ENCODE results near the gene COL25A1. TPM values are rescaled to one million over a fixed set of nuclear protein-coding genes. Genes with fewer than 3 reads are reported as not detected.

The COL25A1 gene
- total and polyA plus RNA-seq, 2 experiments from 2014 or later = 0.28 to 1.9 TPM

DNA sequence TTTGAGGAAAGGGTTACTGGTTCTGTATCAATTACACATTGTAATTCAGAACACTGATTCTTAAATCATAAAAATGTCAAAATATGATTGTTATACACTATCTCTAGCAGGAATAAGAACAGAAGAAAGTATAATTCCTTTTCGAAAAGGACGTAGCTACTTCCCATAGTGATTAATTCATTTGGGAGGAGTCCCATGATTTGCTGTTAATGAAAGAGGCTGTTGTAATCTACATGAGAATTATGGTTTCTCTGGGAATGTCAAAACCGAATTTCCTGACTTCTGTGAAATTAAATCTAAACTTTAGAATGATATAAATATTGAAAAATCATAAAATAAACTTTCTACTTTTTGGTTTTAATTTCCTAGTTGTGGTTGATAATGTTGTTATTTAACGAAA, 348.5 kb downstream of the COL25A1 start:
- Histone ChIP-seq H2AFZ (no peak overlapping the region), H4K20me1 (ENCODE audit: insufficient read depth, poor library complexity, severe bottlenecking) (no peaks in the 10 kb centered on the region), H3K4me3 (no peak overlapping the region), H3K27me3 (no peaks in the 10 kb centered on the region), H3K36me3 (replicated peaks; ENCODE audit: insufficient read depth, low read depth) (no peaks in the 10 kb centered on the region), H3K4me1 (ENCODE audit: insufficient read depth) (no peaks in the 10 kb centered on the region), H3K9me2 (replicated peaks; ENCODE audit: insufficient read depth) (no peaks in the 10 kb centered on the region), H3K27ac (no peak overlapping the region), H3K79me2 (no peaks in the 10 kb centered on the region), H3K4me2 (no peak overlapping the region), H3K9me3 (ENCODE audit: low read depth) (no peaks in the 10 kb centered on the region)
- no peak for DNase-seq (ENCODE audit: low spot score)
- TF ChIP-seq EZH2 (IDR thresholded peaks at IDR 0.05; ENCODE audit: borderline replicate concordance) (no peak), EZH2phosphoT487 (IDR thresholded peaks at IDR 0.05; ENCODE audit: low read depth, severe bottlenecking, unreplicated experiment) (no peak), CTCF (IDR thresholded peaks at IDR 0.05; ENCODE audit: poor library complexity) (no peak)
- WGBS (ENCODE audit: low lambda C conversion rate, missing lambda C conversion rate) = 86% methylated on average over 4 of the region's 4 CpGs

- Histone ChIP-seq H3K4me2 (no peak overlapping the region), H3K36me3 (replicated peaks; ENCODE audit: insufficient read depth, low read depth) (no peaks in the 10 kb centered on the region), H3K9me2 (replicated peaks; ENCODE audit: insufficient read depth) (no peaks in the 10 kb centered on the region), H3K9me3 (ENCODE audit: low read depth) (no peaks in the 10 kb centered on the region), H3K4me1 (ENCODE audit: insufficient read depth) (no peaks in the 10 kb centered on the region), H3K27me3 (no peaks in the 10 kb centered on the region), H3K27ac (no peak overlapping the region), H4K20me1 (ENCODE audit: insufficient read depth, poor library complexity, severe bottlenecking) (no peaks in the 10 kb centered on the region), H3K4me3 (no peak overlapping the region), H3K79me2 (no peaks in the 10 kb centered on the region), H2AFZ (no peak overlapping the region)
- no peak for TF ChIP-seq EZH2 (IDR thresholded peaks at IDR 0.05; ENCODE audit: borderline replicate concordance)
- TF ChIP-seq CTCF (IDR thresholded peaks at IDR 0.05; ENCODE audit: poor library complexity) = no peak
- no peak for TF ChIP-seq EZH2phosphoT487 (IDR thresholded peaks at IDR 0.05; ENCODE audit: low read depth, severe bottlenecking, unreplicated experiment)
- DNase-seq (ENCODE audit: low spot score) = no peak
- 93% methylated on average over 6 of the region's 6 CpGs for WGBS (ENCODE audit: low lambda C conversion rate, missing lambda C conversion rate)
Measured at GRCh38 chr4:108950158-108950915, 352.1 kb downstream of the COL25A1 start.

GRCh38 chr4:108947526-108947925, 354.9 kb downstream of the COL25A1 start:
- H3K27ac ChIP-seq = no peak overlapping the region
- no peaks in the 10 kb centered on the region for H3K9me2 ChIP-seq (replicated peaks; ENCODE audit: insufficient read depth)
- no peaks in the 10 kb centered on the region for H4K20me1 ChIP-seq (ENCODE audit: insufficient read depth, poor library complexity, severe bottlenecking)
- no peaks in the 10 kb centered on the region for H3K36me3 ChIP-seq (replicated peaks; ENCODE audit: insufficient read depth, low read depth)
- no peaks in the 10 kb centered on the region for H3K79me2 ChIP-seq
- TF ChIP-seq CTCF (IDR thresholded peaks at IDR 0.05; ENCODE audit: poor library complexity) = no peak
- TF ChIP-seq EZH2phosphoT487 (IDR thresholded peaks at IDR 0.05; ENCODE audit: low read depth, severe bottlenecking, unreplicated experiment) = no peak
- H2AFZ ChIP-seq = no peak overlapping the region
- H3K9me3 ChIP-seq (ENCODE audit: low read depth) = no peaks in the 10 kb centered on the region
- H3K4me3 ChIP-seq = no peak overlapping the region
- H3K4me1 ChIP-seq (ENCODE audit: insufficient read depth) = peaks cover 12% of the 10 kb centered on the region
- no peaks in the 10 kb centered on the region for H3K27me3 ChIP-seq
- DNase-seq (ENCODE audit: low spot score) = no peak
- H3K4me2 ChIP-seq = no peak overlapping the region

Data from hepatocyte (in vitro differentiated cells).